Heart left ventricle (tissue), 16 donors: ENCODE measurements around the gene ZNF22. TPM values are rescaled to one million over a fixed set of nuclear protein-coding genes. Genes with fewer than 3 reads are reported as not detected.
A peak's percentile ranks its signal among the peaks of the same experiment; 100 is the strongest.
"Not testable (repeated sequence)": the region's sequence is repeated elsewhere in the genome, so short reads cannot be mapped to it uniquely, and the experiment has no call there.

Experiments
- ATAC-seq, 4 donors: fragments of 200-7000 bp; cut with Tn5 transposase; one replicate each; pipeline ENCODE4 v1.9.1; 2020 to 2022; ENCODE audit warnings: moderate library complexity in 4 of 4, mild to moderate bottlenecking in 3 of 4, moderate number of reproducible peaks in 1 of 4
- DNase-seq, 5 donors: peaks; one replicate each; pipeline ENCODE4 v3.0.0-alpha.2; 2020
- H3K27ac ChIP-seq, 12 donors: fragments of 200-600 bp; sonication (generic) in 4 of 12; one replicate each; pipeline versions ENCODE4 v1.5.0 to v1.8.0; 2016 to 2022; ENCODE audit warnings: mild to moderate bottlenecking in 2 of 12
- H3K27me3 ChIP-seq, 9 donors: fragments of 200-600 bp; sonication (generic) in 2 of 9; one replicate each; pipeline versions ENCODE4 v1.5.1 to v1.8.0; 2016 to 2022; ENCODE audit warnings: mild to moderate bottlenecking in 3 of 9
- H3K36me3 ChIP-seq, 9 donors: fragments of 200-600 bp; sonication (generic) in 2 of 9; one replicate each; pipeline versions ENCODE4 v1.5.0 to v1.8.0; 2018 to 2022; ENCODE audit warnings: mild to moderate bottlenecking in 2 of 9
- H3K4me1 ChIP-seq, 12 donors: fragments of 200-600 bp; sonication (generic) in 4 of 12; one replicate each; pipeline versions ENCODE4 v1.5.0 to v1.8.0; 2016 to 2022; ENCODE audit warnings: mild to moderate bottlenecking in 3 of 12
- H3K4me3 ChIP-seq, 12 donors: fragments of 200-600 bp; sonication (generic) in 4 of 12; one replicate each; pipeline versions ENCODE4 v1.5.0 to v1.8.0; 2017 to 2022; ENCODE audit warnings: mild to moderate bottlenecking in 9 of 12, moderate library complexity in 4 of 12
- H3K9me3 ChIP-seq, 12 donors: fragments of 200-600 bp; sonication (generic) in 4 of 12; one replicate each; pipeline versions ENCODE4 v1.5.0 to v1.8.0; 2016 to 2022; ENCODE audit warnings: mild to moderate bottlenecking in 1 of 12
- CTCF ChIP-seq, 12 donors: fragments of 200-600 bp; sonication (generic) in 4 of 12; IDR thresholded peaks; one replicate each; pipeline versions ENCODE4 v1.5.0 to v1.8.0; 2018 to 2022; ENCODE audit warnings: antibody characterized with exemption in 12 of 12, mild to moderate bottlenecking in 5 of 12
- POLR2A ChIP-seq, 2 donors: fragments of 450-650 bp; IDR thresholded peaks; one replicate each; pipeline ENCODE4 v1.6.1; 2017; ENCODE audit warnings: antibody characterized with exemption in 2 of 2, mild to moderate bottlenecking in 2 of 2, moderate library complexity in 2 of 2
- WGBS, 4 donors: extraction: QIAGEN DNeasy Blood & Tissue Kit in 2 of 4; methylation state at CpG; one replicate each; pipeline versions ENCODE4 v1.1.5 to v1.1.7; 2013 to 2018; 5-methylcytosine and 5-hydroxymethylcytosine counted together
- intact Hi-C, 10 donors: fragments of 100-400 bp; cut with DNase I; formaldehyde crosslinking; loops; one replicate each; pipeline versions ENCODE4 v1.11.1 to v1.14.2; 2022
- polyA plus RNA-seq, 2 donors: library from polyadenylated mRNA; stranded (reverse); fragments of 200-250 nt; gene quantifications; one replicate each; pipeline ENCODE4 v1.2.3, GENCODE V29; 2013
- total RNA-seq, 9 donors: library from RNA; depleted of rRNA in 2 of 9; stranded (reverse); fragments of >200 nt in 2 of 9; fragmentation: NEBNext Ultra II Directional in 3 of 9; extraction: Animal tissue kit (Norgen Biotek cat#: 25700) in 3 of 9; gene quantifications; one replicate each; pipeline versions ENCODE4 v1.1.0 to v1.2.4, GENCODE V29; 2016 to 2023
- donor health status: ischemic (EF 13 %, LVEDD 7.1; RV severe dilation, severe dysfunction).
- donor health status: healthy with polysubstance abuse.
- donor health status: DM: no; HTN: yes; CAD: no.
- donor health status: DM: no; HTN: no; CAD: no.
- donor health status: ischemic (EF 25% LVEDD 6.9; RV normal size, moderate dysfunction).
- donor health status: ischemic (EF 25% LVEDD 5.7; RV mildly dilated, moderate dysfunction).
- donor health status: healthy.
- donor health status: DM: yes; HTN: yes; CAD: no.
- donor health status: ischemic (EF 35%, LVEDD 5.7; RV mildly dilated, moderate dysfunction).
- donor health status: nonischemic (EF 11% LVEDD 7.7; RV severe dilation, severe dysfunction).
- donor health status: DM: yes; HTN: yes; CAD: no.
- donor health status: PGD.
- donor health status: ischemic (EF 29% LVEDD 5.4; RV normal size, mild dysfunction).
- donor health status: nonischemic (EF 23%, LVEDD 6.1; RV moderate dilation, normal function).

Gene ZNF22
- total and polyA plus RNA-seq, 11 donors = 12.6 to 17.5 (median 14.6) TPM

GRCh38 chr10:45004661-45005060 lies 3.9 kb downstream of the ZNF22 start:
- Histone ChIP-seq H3K9me3 (peaks cover 0 to 4% (median 0%) of the 10 kb centered on the region in 12 donors), H3K4me1 (peaks cover 2 to 42% (median 24%) of the 10 kb centered on the region in 12 donors), H3K36me3 (peaks cover 0 to 30% (median 26%) of the 10 kb centered on the region in 9 donors), H3K27me3 (no peaks in the 10 kb centered on the region), H3K27ac (no peak overlapping the region), H3K4me3 (no peak overlapping the region)
- WGBS, 4 donors = 44 to 62% (median 57%) methylated on average over 3 of the region's 3 CpGs
- DNase-seq (no peak), ATAC-seq (no peak)
- TF ChIP-seq POLR2A (IDR thresholded peaks at IDR 0.05) (no peak), CTCF (IDR thresholded peaks at IDR 0.05) (no peak)
- intact Hi-C loops = loop anchor here in 4 of 10 donors (5.0 to 10.0 kb wide), 9 partner anchors 47 to 1020 kb away; partner anchors contain the start of genes RASSF4 (in 1 of the 4) and ZFAND4 (in 1 of the 4)

GRCh38 chr10:45005284-45005683 lies 4.6 kb downstream of the ZNF22 start:
- no peak overlapping the region for H3K4me3 ChIP-seq
- H3K27me3 ChIP-seq = no peaks in the 10 kb centered on the region
- H3K9me3 ChIP-seq = peaks cover 0 to 4% (median 0%) of the 10 kb centered on the region in 12 donors
- intact Hi-C loops = loop anchor here in 3 of 10 donors (5.0 to 10.0 kb wide), 7 partner anchors 230 to 1020 kb away; no protein-coding TSS in a partner anchor
- H3K27ac ChIP-seq = no peak overlapping the region
- 93 to 100% (median 98%) methylated on average over 1 of the region's 1 CpG for WGBS, 4 donors
- ATAC-seq (no peak), DNase-seq (no peak)
- TF ChIP-seq POLR2A (IDR thresholded peaks at IDR 0.05) = no peak
- no peak for TF ChIP-seq CTCF (IDR thresholded peaks at IDR 0.05)
- peaks cover 2 to 36% (median 17%) of the 10 kb centered on the region in 12 donors for H3K4me1 ChIP-seq
- peaks cover 0 to 30% (median 26%) of the 10 kb centered on the region in 9 donors for H3K36me3 ChIP-seq

GRCh38 chr10:45006276-45007030 lies 5.7 kb downstream of the ZNF22 start:
- Histone ChIP-seq H3K27me3 (no peaks in the 10 kb centered on the region), H3K36me3 (peaks cover 0 to 30% (median 26%) of the 10 kb centered on the region in 9 donors), H3K9me3 (peaks cover 0 to 4% (median 0%) of the 10 kb centered on the region in 12 donors), H3K4me1 (peaks cover 2 to 33% (median 14%) of the 10 kb centered on the region in 12 donors), H3K27ac (no peak overlapping the region), H3K4me3 (no peak overlapping the region)
- DNase-seq = no peak
- WGBS, 4 donors = 85 to 92% (median 89%) methylated on average over 3 of the region's 3 CpGs
- no peak for TF ChIP-seq CTCF (IDR thresholded peaks at IDR 0.05)
- no peak for TF ChIP-seq POLR2A (IDR thresholded peaks at IDR 0.05)
- intact Hi-C loops = loop anchor here in 3 of 10 donors (5.0 to 10.0 kb wide), 7 partner anchors 228 to 1018 kb away; no protein-coding TSS in a partner anchor
- ATAC-seq = no peak

GRCh38 chr10:45008524-45009161 lies 7.9 kb downstream of the ZNF22 start:
- WGBS, 4 donors = 3 to 5% (median 5%) methylated on average over 8 of the region's 8 CpGs
- peak; percentile 64 to 92 (median 86) for ATAC-seq
- Histone ChIP-seq H3K27me3 (no peaks in the 10 kb centered on the region), H3K4me3 (no peak overlapping the region), H3K9me3 (peaks cover 0 to 2% (median 0%) of the 10 kb centered on the region in 12 donors), H3K4me1 (peaks cover 0 to 20% (median 3%) of the 10 kb centered on the region in 12 donors), H3K27ac (no peak overlapping the region), H3K36me3 (peaks cover 0 to 23% (median 20%) of the 10 kb centered on the region in 9 donors)
- peak; percentile 65 to 93 (median 82) for TF ChIP-seq CTCF (IDR thresholded peaks at IDR 0.05)
- no peak for TF ChIP-seq POLR2A (IDR thresholded peaks at IDR 0.05)
- intact Hi-C loops = loop anchor here in 4 of 10 donors (2.0 to 10.0 kb wide), 8 partner anchors 76 to 1016 kb away; no protein-coding TSS in a partner anchor
- DNase-seq = no peak

- H3K9me3 ChIP-seq, ATAC-seq, H3K27ac ChIP-seq, DNase-seq, H3K4me1 ChIP-seq, H3K27me3 ChIP-seq, H3K36me3 ChIP-seq, intact Hi-C loops, H3K4me3 ChIP-seq: not testable (repeated sequence)
- 82 to 90% (median 86%) methylated on average over 6 to 10 of the region's 10 CpGs for WGBS, 4 donors
Measured at GRCh38 chr10:45014557-45014956, 13.8 kb downstream of the ZNF22 start.
